ENCODE results near the gene CPZ. TPM values are rescaled to one million over a fixed set of nuclear protein-coding genes. Genes with fewer than 3 reads are reported as not detected.
"Not testable (repeated sequence)": the region's sequence is repeated elsewhere in the genome, so short reads cannot be mapped to it uniquely, and the experiment has no call there.

CPZ gene
- polyA plus RNA-seq, 4 donors: 21.5 to 29.1 (median 25.0) TPM

DNA sequence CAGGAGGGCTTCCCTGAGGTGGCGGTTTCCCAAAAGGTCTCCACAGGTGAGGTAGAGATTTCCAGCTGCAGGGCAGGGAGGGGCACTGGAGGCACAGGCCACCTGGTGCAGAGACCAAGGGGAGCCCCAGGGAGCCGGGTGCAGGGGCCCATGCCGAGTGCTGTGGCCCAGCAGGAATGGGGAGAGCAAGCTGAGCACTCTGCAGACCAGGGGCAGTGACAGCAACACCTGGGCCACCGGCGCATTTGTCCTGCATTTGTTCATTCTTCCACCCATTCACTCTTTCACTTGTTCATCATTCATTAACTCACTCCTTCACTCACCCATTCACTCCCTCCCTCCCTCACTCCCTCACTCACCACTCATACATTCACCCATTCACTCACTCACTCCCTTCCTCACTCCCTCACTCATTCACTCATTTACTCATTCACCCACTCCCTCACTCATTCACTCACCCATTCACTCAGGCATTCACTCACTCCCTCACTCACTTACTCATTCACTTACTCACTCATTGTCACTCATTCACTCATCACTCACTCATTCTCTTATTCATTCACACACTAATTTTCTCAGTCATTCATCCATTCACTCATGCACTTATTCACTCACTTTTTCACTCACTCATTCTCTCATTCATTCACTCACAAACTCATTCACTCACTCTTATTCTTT lies 16.3 kb downstream of the CPZ start:
- no peak for DNase-seq (ENCODE audit: low read depth in 4 of 4, low spot score in 2 of 4)

DNA sequence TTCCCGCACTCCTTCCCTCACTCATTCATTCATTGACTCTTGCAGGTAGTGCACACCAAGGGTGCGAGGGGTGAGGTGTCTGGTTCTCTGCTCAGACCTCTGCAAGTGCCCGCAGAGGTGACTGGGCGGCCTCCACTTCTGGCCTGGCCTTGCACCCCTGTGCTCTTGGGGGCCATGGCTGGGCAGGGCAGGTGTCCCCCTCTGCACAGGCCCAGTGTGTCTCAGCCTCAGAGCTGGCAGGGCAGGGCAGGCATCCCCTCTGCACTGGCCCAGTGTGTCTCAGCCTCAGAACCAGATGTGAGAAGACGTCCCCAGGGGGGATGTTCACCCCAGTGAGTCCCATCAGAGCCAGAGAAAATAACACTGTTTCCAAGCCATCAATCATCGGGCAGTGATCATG lies 16.8 kb downstream of the CPZ start:
- no peak for DNase-seq (ENCODE audit: low read depth in 4 of 4, low spot score in 2 of 4)

DNA sequence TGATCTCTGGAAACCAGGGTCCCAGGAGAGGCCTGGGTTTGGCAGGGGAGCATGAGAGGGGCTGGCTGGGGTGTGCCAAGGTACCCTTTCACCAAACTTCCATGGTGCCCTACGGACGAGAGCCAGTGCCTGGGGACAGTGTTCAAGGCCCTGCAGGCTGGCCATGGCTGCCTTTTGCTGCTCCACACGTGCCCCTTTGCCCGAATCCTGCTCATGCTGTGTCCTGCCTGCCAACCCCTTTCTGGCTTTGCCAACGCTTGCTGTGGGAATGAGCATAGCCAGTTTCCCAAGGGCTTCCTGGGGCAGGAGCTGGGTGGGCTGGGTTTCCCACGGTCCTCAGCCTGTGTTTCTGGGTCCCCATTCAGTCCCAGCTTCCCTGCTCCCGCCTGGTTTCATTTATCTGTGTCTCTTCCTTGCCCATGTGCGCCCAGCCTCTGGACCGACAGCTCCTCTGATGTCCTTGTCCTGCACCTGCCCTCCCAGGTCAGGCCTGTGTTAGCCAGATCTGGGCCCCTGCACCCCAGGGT lies 17.3 kb downstream of the CPZ start:
- DNase-seq (ENCODE audit: low read depth in 4 of 4, low spot score in 2 of 4): no peak

DNA sequence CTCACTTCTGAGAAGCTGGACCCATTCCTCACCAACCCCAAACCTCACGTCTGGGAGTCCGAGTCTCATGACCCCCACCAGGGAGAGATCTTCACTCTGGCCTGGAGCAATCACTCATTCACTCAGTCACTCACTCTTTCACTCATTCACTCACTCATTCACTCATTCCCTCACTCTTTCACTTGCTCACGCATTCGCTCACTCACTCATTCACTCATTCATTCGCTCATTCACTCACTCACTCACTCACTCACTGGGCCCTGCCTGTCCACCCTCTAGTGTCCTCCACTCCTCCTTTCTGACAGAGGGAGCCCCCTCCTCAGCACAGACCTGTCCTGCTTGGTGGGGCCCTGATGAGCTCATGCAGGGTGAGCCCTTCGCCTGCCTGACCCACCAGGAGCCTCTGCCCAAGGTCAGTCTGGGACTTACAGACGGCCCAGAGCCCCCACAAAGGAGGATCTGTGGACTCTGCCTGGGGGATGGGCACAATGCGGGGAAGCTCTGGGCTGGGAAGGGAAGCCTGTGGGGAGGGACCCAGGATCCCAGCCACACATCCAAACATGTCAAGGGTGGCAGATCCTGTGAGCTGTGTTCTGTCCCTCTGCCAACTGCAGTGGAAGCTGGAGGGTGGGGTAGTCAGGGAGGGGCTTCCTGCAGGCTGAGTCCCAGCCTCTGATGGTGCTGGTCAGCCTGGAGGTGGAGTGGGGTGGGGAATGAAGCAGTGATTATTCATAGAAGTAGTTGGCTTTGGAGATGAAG lies 18.5 kb downstream of the CPZ start:
- DNase-seq (ENCODE audit: low read depth in 4 of 4, low spot score in 2 of 4): no peak

DNA sequence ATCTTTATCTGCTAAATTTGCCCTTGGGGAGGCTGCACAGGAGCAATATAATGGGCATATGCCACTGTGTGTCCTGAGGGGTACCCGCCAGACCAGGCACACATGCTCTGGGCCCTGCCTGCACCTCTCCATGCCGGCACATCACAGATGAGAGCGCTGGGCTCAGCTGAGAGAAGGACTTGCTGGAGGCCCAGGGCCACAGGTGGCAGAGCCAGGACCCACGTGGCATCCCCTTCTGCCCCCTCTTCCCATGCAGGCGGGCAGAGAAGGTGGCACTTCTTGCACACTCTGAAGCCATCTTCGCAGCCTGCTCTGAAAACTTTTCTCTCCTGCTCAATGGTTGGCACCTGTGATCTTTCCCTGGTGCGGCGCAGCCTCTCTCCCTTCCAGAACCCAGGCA lies 20.1 kb downstream of the CPZ start:
- DNase-seq (ENCODE audit: low read depth in 4 of 4, low spot score in 2 of 4): no peak

DNA sequence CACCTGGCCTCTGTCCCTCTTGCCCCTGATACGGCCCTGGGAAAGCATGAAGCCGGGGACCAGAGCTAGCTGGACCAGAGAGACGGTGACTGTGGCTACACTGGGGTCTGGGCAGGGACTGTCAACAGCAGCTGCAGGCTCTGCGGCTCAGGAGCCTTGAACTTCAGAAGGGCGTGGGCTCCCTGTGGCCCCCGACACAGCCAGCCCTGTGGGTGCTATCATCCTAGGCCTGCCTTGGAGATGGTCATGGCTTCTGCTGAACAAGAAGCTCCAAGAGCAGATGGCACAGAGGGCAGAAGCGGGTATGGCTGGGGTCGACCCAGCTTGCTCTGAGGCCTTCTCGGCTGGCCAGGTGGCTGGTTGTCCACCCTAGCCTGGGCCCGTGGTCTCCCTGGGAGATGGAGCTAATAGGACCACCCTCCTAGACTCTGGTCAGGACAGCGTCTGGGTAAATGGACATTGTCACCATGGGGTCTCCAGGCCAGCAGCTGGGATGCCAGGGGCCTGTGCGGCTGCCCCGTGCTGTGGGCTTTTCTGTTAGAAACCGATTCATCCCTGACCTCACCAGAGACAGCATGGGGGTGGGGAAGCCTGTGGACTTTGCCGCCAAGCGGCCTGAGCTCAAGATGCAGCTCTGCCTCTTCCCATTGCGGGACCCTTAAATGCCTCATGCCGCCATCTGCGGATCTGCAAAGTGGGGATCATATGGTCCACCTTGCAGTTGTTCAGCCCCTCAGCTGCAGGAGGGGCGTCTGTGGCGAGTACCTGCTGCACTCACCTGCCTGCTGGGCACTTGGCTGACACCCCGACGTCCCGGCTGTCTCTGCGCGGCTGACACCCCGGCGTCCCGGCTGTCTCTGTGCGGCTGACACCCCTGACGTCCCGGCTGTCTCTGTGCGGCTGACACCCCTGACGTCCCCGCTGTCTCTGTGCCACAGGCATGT lies 21.1 kb downstream of the CPZ start:
- DNase-seq (ENCODE audit: low read depth in 4 of 4, low spot score in 2 of 4): no peak

DNA sequence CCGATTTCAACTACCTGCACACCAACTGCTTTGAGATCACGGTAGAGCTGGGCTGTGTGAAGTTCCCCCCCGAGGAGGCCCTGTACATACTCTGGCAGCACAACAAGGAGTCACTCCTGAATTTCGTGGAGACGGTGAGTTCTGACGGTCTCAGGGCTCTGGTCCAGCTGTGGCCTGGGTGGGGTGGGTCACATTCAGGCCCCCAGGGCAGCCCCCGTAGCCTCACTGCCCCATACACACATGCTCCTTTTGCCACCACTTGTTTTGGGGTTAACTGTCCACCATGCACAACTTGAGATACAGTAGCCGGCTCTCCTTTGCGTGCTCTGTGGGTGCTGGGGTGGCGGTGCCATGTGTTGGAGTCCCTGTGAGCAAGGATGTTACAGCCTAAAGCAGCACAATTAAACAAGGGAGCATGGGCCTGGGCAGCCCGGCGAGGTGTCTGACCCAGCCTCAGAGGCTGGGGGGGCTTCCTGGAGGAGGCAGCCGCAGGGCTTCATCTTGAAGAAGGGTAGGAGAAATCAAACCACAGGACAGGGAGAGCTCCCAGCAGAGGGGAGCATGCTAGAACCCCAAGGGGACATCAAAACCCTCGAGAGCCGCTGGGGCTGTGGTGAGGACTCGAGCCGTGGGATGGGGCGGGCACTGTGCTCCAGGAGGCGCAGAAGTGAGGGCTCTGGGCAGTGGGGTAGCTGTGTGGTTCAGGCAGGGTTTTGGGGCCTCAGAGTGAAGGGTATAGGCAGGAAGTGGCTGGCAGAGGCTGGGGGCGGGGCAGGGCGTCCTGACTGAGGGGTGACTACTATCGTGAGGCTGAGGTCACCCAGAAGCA lies 22.0 kb downstream of the CPZ start:
- no peak for DNase-seq (ENCODE audit: low read depth in 4 of 4, low spot score in 2 of 4)

DNA sequence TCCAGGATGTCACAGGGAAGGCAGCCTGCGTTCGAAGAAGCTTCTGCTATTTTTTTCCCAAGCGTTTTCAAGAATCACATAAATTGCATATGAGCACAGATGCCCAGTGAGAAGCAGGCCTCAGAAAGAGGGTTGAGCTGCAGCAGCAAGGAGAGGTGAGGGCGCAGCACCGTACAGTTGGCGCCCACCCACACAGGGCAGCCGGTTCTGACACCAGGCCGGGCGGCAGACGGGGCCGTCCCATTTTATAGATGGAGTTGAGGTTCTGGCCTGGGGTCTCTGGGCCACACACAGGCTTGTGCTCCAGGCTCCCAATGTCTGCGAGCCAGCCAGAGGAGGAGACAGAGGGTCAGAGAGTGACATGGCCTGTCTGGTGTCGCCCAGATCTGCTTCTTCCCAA lies 22.8 kb downstream of the CPZ start:
- no peak for DNase-seq (ENCODE audit: low read depth in 4 of 4, low spot score in 2 of 4)

DNA sequence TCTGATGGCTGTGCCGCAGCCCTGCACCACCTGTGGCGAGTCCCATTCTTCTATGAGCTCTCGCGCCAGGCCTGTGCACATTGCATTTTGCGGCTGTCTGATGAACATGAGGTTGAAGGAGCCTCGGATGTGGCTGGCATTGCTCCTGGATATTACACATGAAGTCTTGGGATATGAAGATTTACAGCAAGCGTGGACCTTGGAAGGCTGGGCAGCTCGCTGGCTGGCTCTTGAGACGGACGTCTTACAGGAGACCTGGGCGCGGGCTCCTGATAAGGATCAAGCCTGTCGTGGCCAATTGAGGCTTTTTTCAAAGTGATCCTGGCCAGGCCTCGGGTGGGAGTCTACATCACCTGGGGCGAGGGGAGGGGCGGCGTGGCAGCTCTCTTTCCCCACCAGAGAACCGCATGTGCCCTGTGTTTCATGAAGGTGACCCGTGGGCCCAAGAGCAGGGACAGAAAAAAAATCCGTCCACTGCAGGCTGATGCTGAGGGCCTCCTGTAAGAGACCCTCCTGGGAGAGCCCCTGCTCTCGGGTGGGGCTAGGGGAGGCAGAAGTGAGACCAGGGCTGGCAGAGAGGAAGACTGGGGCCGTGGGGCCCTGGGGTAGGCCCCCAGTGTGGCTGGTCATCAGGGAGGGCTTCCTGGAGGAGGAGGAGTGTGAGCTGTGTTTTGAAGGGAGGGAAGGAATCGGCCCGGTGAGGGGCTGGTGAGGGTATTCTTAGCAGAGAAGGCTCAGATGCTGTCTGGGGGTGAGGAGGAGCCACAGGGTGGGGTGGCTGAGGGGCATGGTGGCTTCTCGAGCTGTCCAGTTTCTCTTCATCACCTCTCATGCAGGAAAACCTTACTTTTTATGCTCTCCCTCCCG lies 23.6 kb downstream of the CPZ start:
- no peak for DNase-seq (ENCODE audit: low read depth in 4 of 4, low spot score in 2 of 4)

DNA sequence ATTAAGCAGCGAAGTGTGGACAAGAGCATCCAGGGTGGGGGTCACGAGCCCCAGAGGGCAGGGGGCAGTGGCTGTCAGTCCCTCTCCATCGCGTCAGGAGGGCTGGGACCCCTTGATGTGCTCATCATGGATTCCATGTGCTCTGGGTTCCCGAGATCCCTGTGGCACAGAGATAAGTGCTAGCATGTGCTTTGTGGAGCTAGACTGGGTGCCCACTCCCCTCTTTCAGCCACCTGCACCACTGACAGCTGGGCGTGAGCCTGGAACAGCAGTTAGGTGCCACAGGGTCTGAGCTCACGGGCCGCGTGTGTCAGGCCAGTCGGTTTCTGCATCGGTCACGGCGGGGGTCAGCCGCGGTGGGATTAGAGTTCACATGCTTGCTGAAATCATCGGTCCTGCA lies 24.3 kb downstream of the CPZ start:
- DNase-seq (ENCODE audit: low read depth in 4 of 4, low spot score in 2 of 4): no peak

DNA sequence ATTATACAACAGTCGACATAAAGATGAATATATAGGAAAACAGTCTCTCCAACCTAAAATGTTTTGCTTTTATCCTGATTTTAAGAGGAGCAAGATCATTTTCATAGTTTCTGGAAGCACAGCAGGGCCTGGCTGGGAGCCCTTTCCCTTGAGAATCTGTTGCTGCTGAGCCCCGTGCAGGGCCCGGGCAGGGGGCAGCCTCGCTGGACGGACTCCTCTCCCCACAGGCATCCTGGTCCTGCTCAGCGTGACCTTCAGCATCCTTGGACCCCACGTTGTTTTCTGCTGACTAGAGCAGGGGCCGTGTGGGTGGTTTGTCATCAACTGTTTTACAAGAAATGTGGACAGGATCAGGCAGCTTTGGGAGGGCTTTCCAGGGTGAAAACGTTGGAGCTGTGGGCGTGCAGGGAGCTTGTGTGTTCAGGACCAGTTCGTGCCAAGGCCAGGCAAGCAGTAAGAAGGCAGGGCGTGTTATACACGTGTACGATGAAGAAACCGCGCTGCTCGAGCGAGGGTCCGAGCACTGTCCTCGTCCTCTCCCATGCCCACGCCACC lies 25.0 kb downstream of the CPZ start:
- DNase-seq (ENCODE audit: low read depth in 4 of 4, low spot score in 2 of 4): no peak

DNA sequence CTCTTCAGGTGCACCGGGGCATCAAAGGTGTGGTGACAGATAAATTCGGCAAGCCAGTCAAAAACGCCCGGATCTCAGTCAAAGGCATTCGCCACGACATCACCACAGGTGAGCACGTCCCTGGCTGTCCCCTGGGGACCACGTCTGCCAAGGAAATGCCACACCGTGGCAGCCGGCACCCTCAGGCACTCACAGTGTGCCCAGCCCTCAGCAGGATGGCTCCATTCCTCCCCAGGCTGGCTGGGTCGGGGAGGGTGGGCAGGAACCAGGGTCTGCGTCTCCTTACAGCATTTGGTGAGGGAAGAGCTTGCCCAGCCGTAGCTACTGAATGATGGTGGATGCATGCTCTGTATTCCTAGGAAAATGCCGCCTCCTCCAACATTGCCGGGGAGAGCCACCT lies 25.9 kb downstream of the CPZ start:
- DNase-seq (ENCODE audit: low read depth in 4 of 4, low spot score in 2 of 4): no peak

DNA sequence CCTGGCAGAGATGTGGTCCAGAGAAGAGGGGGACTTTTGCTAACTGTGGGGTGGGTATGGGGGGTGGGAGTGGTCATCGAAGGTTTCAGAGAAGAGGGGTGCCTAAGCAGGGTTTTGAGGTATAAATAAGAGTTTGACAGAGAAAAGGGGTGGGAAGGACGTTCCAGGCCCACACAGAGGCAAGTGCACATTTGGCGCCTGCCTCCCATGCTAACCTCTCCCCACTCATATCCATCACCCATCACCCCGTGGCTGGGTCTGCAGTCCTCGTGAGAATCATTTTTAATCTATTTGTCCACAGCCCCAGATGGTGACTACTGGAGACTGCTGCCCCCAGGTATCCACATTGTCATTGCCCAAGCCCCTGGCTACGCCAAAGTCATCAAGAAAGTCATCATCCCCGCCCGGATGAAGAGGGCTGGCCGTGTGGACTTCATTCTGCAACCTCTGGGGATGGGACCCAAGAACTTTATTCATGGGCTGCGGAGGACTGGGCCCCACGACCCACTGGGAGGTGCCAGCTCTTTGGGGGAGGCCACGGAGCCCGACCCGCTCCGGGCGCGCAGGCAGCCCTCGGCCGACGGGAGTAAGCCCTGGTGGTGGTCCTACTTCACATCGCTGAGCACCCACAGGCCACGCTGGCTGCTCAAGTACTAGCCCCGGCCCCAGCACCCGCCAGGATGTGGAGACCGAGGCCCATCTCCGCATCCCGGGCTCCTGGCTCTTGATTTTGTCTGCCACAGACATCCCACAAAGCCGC lies 26.6 kb downstream of the CPZ start:
- DNase-seq (ENCODE audit: low read depth in 4 of 4, low spot score in 2 of 4): no peak

DNA sequence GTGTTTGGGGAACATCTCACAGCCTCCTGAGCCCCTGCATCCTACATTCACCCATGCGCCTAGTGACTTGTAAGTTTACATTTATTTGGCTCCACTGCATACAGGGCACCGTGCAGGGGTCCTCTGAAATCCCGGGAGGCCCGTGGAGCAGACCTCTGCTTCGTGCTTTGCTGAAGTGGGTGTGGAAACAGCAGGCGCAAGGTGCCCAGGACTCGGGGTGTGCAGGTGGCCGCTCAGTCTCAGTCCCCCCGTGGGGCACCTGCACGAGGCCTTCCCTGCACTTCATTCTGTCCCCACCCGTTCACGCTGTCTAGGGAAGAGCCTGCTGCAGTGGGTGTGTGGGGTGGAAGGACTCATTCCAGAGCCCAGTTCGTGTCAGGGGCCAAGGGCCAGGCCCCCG lies 28.6 kb downstream of the CPZ start:
- not testable (repeated sequence) for DNase-seq (ENCODE audit: low read depth in 4 of 4, low spot score in 2 of 4)

DNA sequence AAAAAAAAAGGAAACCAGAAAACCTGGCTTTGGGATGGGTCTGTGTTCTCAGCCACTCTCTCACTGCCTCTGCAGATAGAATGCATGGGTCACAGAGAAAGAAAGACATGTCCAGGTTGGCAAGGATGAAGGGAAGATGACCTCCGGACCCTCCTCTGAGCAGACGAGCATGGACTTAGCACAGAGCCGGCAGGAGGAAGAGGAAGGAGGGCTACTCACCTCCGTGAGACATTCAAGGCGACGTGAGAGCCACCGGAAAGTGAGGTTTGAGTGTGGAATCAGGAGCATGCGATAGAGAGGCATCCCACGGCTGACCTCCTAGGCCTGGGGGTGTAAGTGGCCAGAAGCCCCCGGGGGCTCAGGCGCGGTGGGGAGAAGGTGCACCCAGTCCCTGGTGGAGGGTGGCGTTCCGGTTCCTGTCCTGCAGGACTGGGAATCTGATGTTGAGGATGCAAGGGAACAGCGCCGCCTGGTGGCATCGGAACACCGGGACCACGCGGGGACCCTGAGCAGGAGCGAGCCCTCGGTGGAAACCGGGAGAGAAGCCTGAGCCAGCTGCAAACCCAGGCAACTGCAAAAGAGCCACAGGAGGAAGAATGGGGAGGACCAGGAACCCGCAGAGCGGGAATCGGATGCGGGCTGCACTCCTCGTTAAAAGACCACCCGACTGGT lies 32.2 kb downstream of the CPZ start:
- DNase-seq (ENCODE audit: low read depth in 4 of 4, low spot score in 2 of 4): not testable (repeated sequence)

DNA sequence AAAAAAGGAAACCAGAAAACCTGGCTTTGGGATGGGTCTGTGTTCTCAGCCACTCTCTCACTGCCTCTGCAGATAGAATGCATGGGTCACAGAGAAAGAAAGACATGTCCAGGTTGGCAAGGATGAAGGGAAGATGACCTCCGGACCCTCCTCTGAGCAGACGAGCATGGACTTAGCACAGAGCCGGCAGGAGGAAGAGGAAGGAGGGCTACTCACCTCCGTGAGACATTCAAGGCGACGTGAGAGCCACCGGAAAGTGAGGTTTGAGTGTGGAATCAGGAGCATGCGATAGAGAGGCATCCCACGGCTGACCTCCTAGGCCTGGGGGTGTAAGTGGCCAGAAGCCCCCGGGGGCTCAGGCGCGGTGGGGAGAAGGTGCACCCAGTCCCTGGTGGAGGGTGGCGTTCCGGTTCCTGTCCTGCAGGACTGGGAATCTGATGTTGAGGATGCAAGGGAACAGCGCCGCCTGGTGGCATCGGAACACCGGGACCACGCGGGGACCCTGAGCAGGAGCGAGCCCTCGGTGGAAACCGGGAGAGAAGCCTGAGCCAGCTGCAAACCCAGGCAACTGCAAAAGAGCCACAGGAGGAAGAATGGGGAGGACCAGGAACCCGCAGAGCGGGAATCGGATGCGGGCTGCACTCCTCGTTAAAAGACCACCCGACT lies 37.8 kb downstream of the CPZ start:
- DNase-seq (ENCODE audit: low read depth in 4 of 4, low spot score in 2 of 4): not testable (repeated sequence)

DNA sequence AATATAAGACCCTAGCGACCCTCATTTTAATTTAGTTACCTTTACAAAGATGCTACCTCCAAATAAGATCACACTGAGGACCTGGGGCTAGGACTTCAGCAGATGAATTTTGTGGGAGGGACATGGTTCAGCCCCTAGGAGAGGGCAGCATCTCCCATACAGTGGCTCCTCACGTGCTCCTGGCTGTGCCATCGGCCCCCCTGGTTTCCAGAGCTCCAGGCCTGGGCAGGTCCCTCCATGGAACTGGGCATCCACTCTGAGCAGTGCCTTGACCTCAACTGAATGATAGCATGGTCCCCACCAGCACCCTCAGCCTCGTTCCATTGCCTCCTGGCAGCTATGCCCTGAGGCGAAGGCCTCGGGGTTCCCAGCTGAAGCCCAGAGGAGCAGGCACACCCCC lies 39.3 kb downstream of the CPZ start:
- DNase-seq (ENCODE audit: low read depth in 4 of 4, low spot score in 2 of 4): not testable (repeated sequence)

Data from left renal cortex interstitium (tissue), 4 donors.